Fibroblast of lung (primary cell): Measurements from ENCODE around the gene BCL2L12. TPM values are rescaled to one million over a fixed set of nuclear protein-coding genes. Genes with fewer than 3 reads are reported as not detected.

Experiments
- DNase-seq, 2 donors: peaks; one replicate each; pipeline versions ENCODE4 v3.0.0 to v3.0.0-alpha.2; 2010; ENCODE audit warnings: low read depth in 2 of 2
- H2AFZ ChIP-seq: 2 replicates; pipeline ENCODE4 v1.5.1; 2012; ENCODE audit warnings: low read length, control low read depth, inconsistent platforms
- H3K27ac ChIP-seq: 2 replicates; pipeline ENCODE4 v1.5.1; 2011; ENCODE audit warnings: low read length, control low read depth; ENCODE audit not compliant: insufficient read depth
- H3K27me3 ChIP-seq: 2 replicates; pipeline ENCODE4 v1.5.1; 2011; ENCODE audit warnings: mild to moderate bottlenecking, low read length; ENCODE audit not compliant: control insufficient read depth, insufficient read depth
- H3K36me3 ChIP-seq: 2 replicates; pipeline ENCODE4 v1.5.1; 2011; ENCODE audit warnings: low read length; ENCODE audit not compliant: control insufficient read depth, insufficient read depth
- H3K4me1 ChIP-seq: 2 replicates; pipeline ENCODE4 v1.5.1; 2011; ENCODE audit warnings: low read length; ENCODE audit not compliant: control insufficient read depth, insufficient read depth; ENCODE audit errors: extremely low read depth
- H3K4me2 ChIP-seq: 2 replicates; pipeline ENCODE4 v1.5.1; 2011; ENCODE audit warnings: low read length, control low read depth; ENCODE audit not compliant: insufficient read depth; ENCODE audit errors: extremely low read depth
- H3K4me3 ChIP-seq, 4 experiments: fragments of 200-600 bp in 1 of 4; sonication (generic) in 1 of 4; replicated peaks in 1 of 4; 2 replicates each; pipeline ENCODE4 v1.5.1; 2011 to 2016; ENCODE audit warnings: low read length in 4 of 4, low read depth in 3 of 4, mild to moderate bottlenecking in 3 of 4, control low read depth in 2 of 4, inconsistent platforms in 1 of 4, mixed read lengths in 1 of 4; ENCODE audit not compliant: insufficient read depth in 1 of 4; ENCODE audit errors: control extremely low read depth in 1 of 4
- H3K79me2 ChIP-seq: 2 replicates; pipeline ENCODE4 v1.5.1; 2012; ENCODE audit warnings: mild to moderate bottlenecking, low read length, inconsistent platforms; ENCODE audit not compliant: control insufficient read depth, insufficient read depth
- H3K9ac ChIP-seq: 2 replicates; pipeline ENCODE4 v1.5.1; 2011; ENCODE audit warnings: mild to moderate bottlenecking, low read length, control low read depth; ENCODE audit not compliant: insufficient read depth
- H3K9me3 ChIP-seq: 2 replicates; pipeline ENCODE4 v1.5.1; 2012; ENCODE audit warnings: low read depth, low read length; ENCODE audit not compliant: control insufficient read depth, insufficient read depth
- H4K20me1 ChIP-seq: 2 replicates; pipeline ENCODE4 v1.5.1; 2011; ENCODE audit warnings: low read length; ENCODE audit not compliant: control insufficient read depth, insufficient read depth; ENCODE audit errors: extremely low read depth
- EZH2 ChIP-seq: IDR thresholded peaks from 2 replicates; pipeline ENCODE4 v1.5.1; 2012; ENCODE audit warnings: low read length, control low read depth, mild to moderate bottlenecking; ENCODE audit errors: missing control alignments
- polyA plus RNA-seq, 2 donors: library from polyadenylated mRNA; depleted of rRNA in 1 of 2; stranded (reverse) in 1 of 2; unstranded in 1 of 2; fragments of >200 nt; gene quantifications; 2 replicates each; pipeline ENCODE4 v1.2.1, GENCODE V29; 2011 to 2012; ENCODE audit warnings: missing spikeins in 1 of 2
- total RNA-seq: library from RNA; depleted of rRNA; stranded (reverse); fragments of >200 nt; gene quantifications from 2 replicates; pipeline ENCODE4 v1.2.1, GENCODE V29; 2014
- TF ChIP-seq, protein P1 (sequence below), 2 donors: IDR thresholded peaks in 1 of 2; conservative IDR thresholded peaks in 1 of 2; 1 replicate in 1 of 2; 2 replicates in 1 of 2; pipeline ENCODE4 v1.5.1; 2011 to 2012; ENCODE audit warnings: low read length in 2 of 2, control low read depth in 1 of 2, inconsistent platforms in 1 of 2, low read depth in 1 of 2, mild to moderate bottlenecking in 1 of 2

BCL2L12 gene
- total and polyA plus RNA-seq, 2 donors (not counting 1 experiment from before 2014, with no cell fraction given), result 4.8 to 5.0 TPM

DNA sequence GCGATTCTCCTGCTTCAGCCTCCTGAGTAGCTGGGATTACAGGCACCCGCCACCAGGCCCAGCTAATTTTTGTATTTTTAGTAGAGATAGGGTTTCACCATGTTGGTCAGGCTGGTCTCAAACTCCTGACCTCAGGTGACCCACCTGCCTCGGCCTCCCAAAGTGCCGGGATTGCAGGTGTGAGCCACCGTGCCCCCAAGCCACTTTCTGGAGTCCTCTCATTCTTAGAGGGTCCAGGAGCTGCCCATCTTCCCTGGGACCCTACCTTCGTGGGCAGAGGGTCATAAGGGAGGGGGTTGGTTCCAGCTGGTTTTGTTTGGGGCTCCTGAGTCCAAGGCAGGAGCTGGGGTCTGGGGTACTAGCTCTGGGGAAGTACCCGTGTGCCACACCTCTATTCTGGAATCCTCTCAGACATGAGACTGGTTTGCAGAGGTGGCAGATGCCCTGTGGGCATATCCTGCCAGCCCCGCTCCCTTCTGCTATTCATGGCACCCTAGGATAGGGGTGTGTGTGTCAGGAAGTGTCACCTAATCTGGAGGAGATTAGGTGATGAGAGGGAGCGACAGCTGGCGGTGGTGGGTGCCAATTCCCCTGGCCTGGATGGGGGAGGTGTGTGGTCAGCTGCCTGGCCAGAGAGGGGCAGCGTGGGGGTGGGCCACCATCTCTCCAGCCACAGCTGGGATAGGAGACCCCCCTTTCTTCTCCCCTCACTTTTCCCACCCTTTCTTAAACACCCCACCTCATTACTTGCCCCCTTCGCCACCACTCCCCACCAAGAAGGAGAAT, 13.4 kb downstream of the BCL2L12 start:
- peak overlapping the region in 1 of 4 experiments; percentile 17 for H3K4me3 ChIP-seq
- peaks cover 10% of the 10 kb centered on the region for H3K36me3 ChIP-seq
- H4K20me1 ChIP-seq, result no peaks in the 10 kb centered on the region
- H3K9ac ChIP-seq, result no peak overlapping the region
- no peak for TF ChIP-seq EZH2
- TF ChIP-seq, protein P1, sequence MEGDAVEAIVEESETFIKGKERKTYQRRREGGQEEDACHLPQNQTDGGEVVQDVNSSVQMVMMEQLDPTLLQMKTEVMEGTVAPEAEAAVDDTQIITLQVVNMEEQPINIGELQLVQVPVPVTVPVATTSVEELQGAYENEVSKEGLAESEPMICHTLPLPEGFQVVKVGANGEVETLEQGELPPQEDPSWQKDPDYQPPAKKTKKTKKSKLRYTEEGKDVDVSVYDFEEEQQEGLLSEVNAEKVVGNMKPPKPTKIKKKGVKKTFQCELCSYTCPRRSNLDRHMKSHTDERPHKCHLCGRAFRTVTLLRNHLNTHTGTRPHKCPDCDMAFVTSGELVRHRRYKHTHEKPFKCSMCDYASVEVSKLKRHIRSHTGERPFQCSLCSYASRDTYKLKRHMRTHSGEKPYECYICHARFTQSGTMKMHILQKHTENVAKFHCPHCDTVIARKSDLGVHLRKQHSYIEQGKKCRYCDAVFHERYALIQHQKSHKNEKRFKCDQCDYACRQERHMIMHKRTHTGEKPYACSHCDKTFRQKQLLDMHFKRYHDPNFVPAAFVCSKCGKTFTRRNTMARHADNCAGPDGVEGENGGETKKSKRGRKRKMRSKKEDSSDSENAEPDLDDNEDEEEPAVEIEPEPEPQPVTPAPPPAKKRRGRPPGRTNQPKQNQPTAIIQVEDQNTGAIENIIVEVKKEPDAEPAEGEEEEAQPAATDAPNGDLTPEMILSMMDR (conservative IDR thresholded peaks at IDR 0.05 in 1 of 2, IDR thresholded peaks at IDR 0.05 in 1 of 2; ENCODE audit: low read depth in 1 of 2, low read length in 2 of 2), result no peak
- no peaks in the 10 kb centered on the region for H3K27me3 ChIP-seq
- no peaks in the 10 kb centered on the region for H3K9me3 ChIP-seq
- H3K4me2 ChIP-seq, result peak overlapping the region; percentile 53
- no peak for DNase-seq
- H3K27ac ChIP-seq, result no peak overlapping the region
- no peak overlapping the region for H2AFZ ChIP-seq
- peaks cover 4% of the 10 kb centered on the region for H3K4me1 ChIP-seq
- peaks cover 40% of the 10 kb centered on the region for H3K79me2 ChIP-seq

DNA sequence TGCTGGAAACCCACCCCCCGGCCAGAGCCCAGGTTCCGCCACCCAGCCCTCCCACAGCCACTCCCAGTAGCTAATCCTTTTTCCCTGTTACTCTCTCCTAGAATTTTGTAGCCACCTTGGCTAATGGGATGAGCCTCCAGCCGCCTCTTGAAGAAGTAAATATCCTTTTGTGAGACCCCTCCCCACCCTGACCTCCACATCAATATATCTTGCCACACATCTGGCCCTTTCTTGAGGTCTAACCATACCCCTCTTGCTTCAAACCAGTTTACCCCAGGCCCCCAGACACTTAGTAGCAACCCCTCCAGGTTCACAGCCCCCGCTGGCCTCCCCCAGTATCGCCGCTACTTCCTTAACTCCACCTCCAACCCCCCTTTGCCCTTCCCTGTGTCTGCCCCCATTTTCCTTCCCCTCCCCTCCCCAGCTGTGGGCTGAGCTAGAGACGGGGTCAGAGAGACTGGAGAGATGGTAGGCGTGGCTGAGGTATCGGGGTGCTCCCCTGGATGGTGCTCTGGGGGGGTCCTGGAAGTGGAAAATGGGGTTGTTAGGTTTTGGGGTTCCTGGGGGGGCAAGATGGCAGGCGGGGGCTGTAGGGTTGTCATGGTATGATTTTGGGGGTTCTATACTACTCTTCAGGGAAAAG, 14.2 kb downstream of the BCL2L12 start:
- H3K27ac ChIP-seq, result peak overlapping the region; percentile 52
- H4K20me1 ChIP-seq, result no peaks in the 10 kb centered on the region

More for the DNA sequence above, 14.2 kb downstream of the BCL2L12 start:
- no peaks in the 10 kb centered on the region for H3K27me3 ChIP-seq
- H3K9me3 ChIP-seq, result no peaks in the 10 kb centered on the region
- no peak for TF ChIP-seq EZH2
- TF ChIP-seq, protein P1 (conservative IDR thresholded peaks at IDR 0.05 in 1 of 2, IDR thresholded peaks at IDR 0.05 in 1 of 2; ENCODE audit: low read depth in 1 of 2, low read length in 2 of 2), result no peak
- DNase-seq, result no peak
- peaks cover 40% of the 10 kb centered on the region for H3K79me2 ChIP-seq
- H3K4me2 ChIP-seq, result no peak overlapping the region
- no peak overlapping the region for H2AFZ ChIP-seq
- peaks cover 15% of the 10 kb centered on the region for H3K36me3 ChIP-seq
- peaks cover 4% of the 10 kb centered on the region for H3K4me1 ChIP-seq
- H3K4me3 ChIP-seq, result no peak overlapping the region
- no peak overlapping the region for H3K9ac ChIP-seq
